AG08395 (cell line): Measurements from ENCODE around the gene C10orf143.
"Not testable (repeated sequence)": the region's sequence is repeated elsewhere in the genome, so short reads cannot be mapped to it uniquely, and the experiment has no call there.

Experiments
- DNase-seq: peaks from one replicate; pipeline ENCODE4 v3.0.0; 2012; ENCODE audit warnings: mixed read lengths, low spot score

C10orf143 gene

GRCh38 chr10:130111113-130111851 lies 652 bp upstream of the C10orf143 start:
- DNase-seq = peak; percentile 96

GRCh38 chr10:130109796-130110245 lies 809 bp downstream of the C10orf143 start:
- DNase-seq = peak; percentile 74

- no peak for DNase-seq
Measured at GRCh38 chr10:130108934-130109604, 1.6 kb downstream of the C10orf143 start.

- not testable (repeated sequence) for DNase-seq
Measured at GRCh38 chr10:130108146-130108545, 2.5 kb downstream of the C10orf143 start.

- no peak for DNase-seq
Measured at GRCh38 chr10:130105724-130106123, 4.9 kb downstream of the C10orf143 start.

- no peak for DNase-seq
Measured at GRCh38 chr10:130099344-130099743, 11.3 kb downstream of the C10orf143 start.

- DNase-seq = not testable (repeated sequence)
Measured at GRCh38 chr10:130090565-130090964, 20.1 kb downstream of the C10orf143 start.

GRCh38 chr10:130080461-130080814 lies 30.2 kb downstream of the C10orf143 start:
- DNase-seq = no peak

GRCh38 chr10:130079614-130080460 lies 30.8 kb downstream of the C10orf143 start:
- DNase-seq = no peak

GRCh38 chr10:130078120-130078519 lies 32.5 kb downstream of the C10orf143 start:
- no peak for DNase-seq

- no peak for DNase-seq
Measured at GRCh38 chr10:130076681-130077080, 33.9 kb downstream of the C10orf143 start.

GRCh38 chr10:130074639-130075038 lies 36.0 kb downstream of the C10orf143 start:
- DNase-seq = peak; percentile 33

GRCh38 chr10:130073912-130074311 lies 36.7 kb downstream of the C10orf143 start:
- DNase-seq = no peak

GRCh38 chr10:130072247-130072646 lies 38.4 kb downstream of the C10orf143 start:
- no peak for DNase-seq

- no peak for DNase-seq
Measured at GRCh38 chr10:130067893-130068292, 42.7 kb downstream of the C10orf143 start.

- DNase-seq = no peak
Measured at GRCh38 chr10:130066743-130067142, 43.9 kb downstream of the C10orf143 start.

GRCh38 chr10:130065251-130065650 lies 45.4 kb downstream of the C10orf143 start:
- no peak for DNase-seq

GRCh38 chr10:130064783-130065182 lies 45.8 kb downstream of the C10orf143 start:
- no peak for DNase-seq

GRCh38 chr10:130062976-130063375 lies 47.7 kb downstream of the C10orf143 start:
- DNase-seq = no peak

GRCh38 chr10:130062201-130062600 lies 48.4 kb downstream of the C10orf143 start:
- no peak for DNase-seq

- DNase-seq = no peak
Measured at GRCh38 chr10:130061760-130062159, 48.9 kb downstream of the C10orf143 start.

GRCh38 chr10:130054021-130054420 lies 56.6 kb downstream of the C10orf143 start:
- DNase-seq = no peak

- DNase-seq = peak; percentile 91
Measured at GRCh38 chr10:130053561-130053960, 57.1 kb downstream of the C10orf143 start.
